HG03460 (cell line): ENCODE data around the gene GTPBP8.
"Not testable (repeated sequence)": the region's sequence is repeated elsewhere in the genome, so short reads cannot be mapped to it uniquely, and the experiment has no call there.

Source experiments
- ATAC-seq: cut with Tn5 transposase; IDR thresholded peaks from one replicate; pipeline ENCODE4 v1.9.1; 2021; ENCODE audit not compliant: unreplicated experiment

Gene GTPBP8

DNA sequence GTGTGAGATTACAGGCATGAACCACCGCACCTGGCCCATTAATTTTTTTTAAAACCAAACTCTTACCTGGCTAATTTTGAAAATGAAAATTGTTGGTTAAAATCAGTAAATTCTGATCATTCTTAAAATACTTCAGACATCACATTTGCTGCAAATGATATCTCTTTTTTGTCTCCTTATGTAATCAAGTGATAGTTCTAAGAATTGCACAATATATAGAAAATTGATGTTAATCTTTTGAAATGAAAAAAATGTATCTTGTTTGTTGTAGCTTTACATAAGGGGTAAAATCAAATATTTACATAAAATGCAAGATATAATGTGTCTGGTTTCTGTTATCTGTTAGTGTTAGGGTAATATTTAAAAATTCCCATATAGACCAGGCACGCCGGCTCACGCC is 5.0 kb downstream of the GTPBP8 start:
- ATAC-seq = no peak

DNA sequence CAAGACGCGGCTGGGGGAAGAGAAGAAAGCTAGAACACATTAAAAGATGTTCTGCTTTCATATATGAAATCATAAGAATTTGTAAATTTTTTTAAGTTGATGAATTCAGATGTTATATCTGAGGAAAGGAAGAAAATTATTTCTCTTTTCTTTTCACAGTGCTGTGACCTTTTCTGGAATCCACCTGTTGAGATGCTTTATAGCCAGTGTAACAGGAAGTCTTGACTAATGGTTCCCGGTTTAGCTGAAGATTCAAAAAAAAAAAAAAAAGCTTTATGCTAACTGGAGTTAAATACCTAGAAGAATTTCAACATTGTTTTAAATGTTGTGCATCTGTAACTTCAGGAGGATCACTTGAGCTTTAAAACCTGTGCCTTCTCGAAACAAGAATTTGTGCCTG is 9.9 kb downstream of the GTPBP8 start:
- no peak for ATAC-seq

DNA sequence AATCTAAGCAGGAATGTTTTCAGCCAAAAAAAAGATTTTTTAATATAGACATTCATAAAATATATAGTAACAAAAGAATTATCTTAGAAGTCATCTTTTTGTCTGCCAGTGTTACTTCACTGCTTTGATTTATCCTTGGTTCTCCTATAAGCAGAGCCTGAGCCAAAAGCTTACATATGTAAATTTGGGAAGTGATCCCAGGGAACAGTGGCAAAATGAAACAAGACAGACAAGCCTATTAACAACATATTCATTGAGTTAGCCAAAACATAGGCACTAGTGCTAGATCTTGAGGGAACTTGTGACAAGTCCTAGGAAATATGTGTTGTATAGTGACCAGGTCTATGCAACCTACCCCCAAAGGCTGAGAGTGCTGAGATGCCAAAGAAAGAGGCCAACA is 11.3 kb downstream of the GTPBP8 start:
- ATAC-seq = no peak

- ATAC-seq = no peak
Measured at GRCh38 chr3:113002679-113003078, 11.9 kb downstream of the GTPBP8 start.

DNA sequence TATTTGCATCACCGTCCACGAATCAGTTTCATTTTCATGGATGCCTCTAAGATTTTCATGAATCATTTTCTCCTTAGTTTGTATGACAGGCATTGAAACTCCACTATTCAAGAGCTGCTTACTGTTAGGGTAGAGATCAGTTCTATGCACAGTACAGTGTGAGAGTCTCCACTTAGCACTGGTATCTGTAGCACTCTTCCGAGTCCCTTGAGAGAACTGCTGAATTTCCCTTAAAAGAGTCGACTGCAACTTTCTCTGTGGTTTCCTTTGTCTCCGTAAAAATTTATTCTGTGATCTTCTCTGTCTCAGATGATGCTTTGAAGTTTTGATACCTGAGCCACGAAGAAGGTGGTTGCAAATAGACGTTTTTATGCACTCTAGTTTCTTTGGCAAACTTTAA is 14.8 kb downstream of the GTPBP8 start:
- ATAC-seq = no peak

DNA sequence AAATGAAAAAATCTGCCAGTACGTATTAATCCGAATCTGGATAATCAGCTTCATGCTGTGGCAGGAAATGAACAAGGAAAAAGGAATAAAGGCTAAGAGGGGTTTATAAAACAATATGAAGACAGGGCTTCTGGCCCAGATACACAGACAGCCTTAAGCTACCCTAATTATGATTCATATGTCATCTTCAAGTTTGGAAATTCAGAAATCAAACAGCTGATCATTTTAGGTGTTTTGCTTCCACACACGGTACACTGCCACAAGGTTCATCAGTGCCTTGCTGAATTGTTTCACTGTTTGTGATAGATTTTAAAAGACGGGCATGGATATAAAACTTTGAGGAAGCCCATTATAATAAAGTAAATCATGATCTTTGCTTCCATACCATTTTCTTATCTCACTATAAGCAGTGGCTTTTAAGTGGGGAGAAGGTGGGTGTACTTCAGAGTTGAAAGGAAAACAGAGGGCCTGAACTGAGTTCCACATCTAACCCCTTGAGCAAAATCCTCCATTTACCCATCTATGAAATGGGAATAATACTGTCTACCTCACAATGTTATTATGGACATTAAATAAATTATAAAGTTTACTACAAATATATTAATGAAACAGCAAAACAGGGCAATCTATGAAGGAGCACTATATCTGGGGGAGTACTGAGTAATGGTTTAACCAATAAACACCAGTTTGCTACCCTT is 15.7 kb downstream of the GTPBP8 start:
- ATAC-seq = no peak

DNA sequence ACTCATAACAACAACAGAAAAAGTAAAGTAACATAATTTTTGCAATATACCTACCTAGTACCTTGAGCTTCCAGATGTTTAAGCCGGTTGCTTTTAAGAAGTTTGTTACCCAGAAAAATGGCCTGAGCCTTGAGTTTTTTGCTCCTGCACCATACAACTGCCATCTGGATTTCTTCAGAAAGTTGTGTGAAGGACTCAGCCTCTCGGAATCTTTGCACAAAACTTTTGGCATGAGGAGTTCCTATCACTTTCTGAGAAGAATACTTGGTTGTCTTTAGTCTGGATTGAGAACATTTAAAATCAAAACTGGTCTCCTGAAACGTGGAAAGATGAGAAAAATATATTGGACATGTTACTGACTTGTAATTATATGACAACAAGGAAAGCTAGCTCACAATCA is 17.3 kb downstream of the GTPBP8 start:
- no peak for ATAC-seq

GRCh38 chr3:113013593-113013992 is 22.8 kb downstream of the GTPBP8 start:
- ATAC-seq = no peak

GRCh38 chr3:113018536-113019181 is 27.9 kb downstream of the GTPBP8 start:
- no peak for ATAC-seq

- peak; percentile 94 for ATAC-seq
Measured at GRCh38 chr3:113019182-113020137, 28.7 kb downstream of the GTPBP8 start.

GRCh38 chr3:113021471-113021870 is 30.7 kb downstream of the GTPBP8 start:
- ATAC-seq = no peak

- ATAC-seq = no peak
Measured at GRCh38 chr3:113034011-113034410, 43.2 kb downstream of the GTPBP8 start.

DNA sequence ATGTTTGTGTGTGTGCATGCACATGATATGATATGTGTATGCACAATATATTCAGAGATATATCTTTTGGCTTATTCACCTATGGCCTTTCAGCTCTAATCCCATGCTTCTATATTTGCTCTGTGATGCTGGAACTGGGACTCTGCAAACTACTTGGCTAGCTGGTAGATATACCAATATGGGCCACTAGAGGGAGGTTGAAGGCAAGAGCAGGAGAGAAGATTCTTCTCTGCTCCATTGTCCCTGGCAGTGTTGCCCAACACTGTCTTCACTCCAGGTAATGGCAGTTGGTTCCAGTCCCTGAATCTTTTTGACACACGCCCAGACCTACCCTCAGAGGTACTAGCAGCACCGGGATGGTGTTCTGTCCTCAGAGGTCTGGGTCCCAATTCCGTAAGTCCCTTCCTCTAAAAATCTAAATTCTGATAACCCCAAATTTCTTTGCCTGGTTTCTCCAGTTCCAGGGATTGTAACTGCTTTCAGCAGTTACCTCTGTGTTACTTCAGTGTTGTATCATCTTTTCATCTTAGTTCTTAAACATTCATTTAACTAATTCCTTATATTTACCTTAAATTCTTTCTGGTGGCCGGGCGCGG is 44.7 kb downstream of the GTPBP8 start:
- ATAC-seq = peak; percentile 82

- no peak for ATAC-seq
Measured at GRCh38 chr3:113038328-113038727, 47.5 kb downstream of the GTPBP8 start.

- ATAC-seq = no peak
Measured at GRCh38 chr3:113039546-113039945, 48.8 kb downstream of the GTPBP8 start.

- ATAC-seq = no peak
Measured at GRCh38 chr3:113040231-113040630, 49.4 kb downstream of the GTPBP8 start.

- ATAC-seq = no peak
Measured at GRCh38 chr3:113043686-113044085, 52.9 kb downstream of the GTPBP8 start.

GRCh38 chr3:113046186-113046965 is 55.6 kb downstream of the GTPBP8 start:
- not testable (repeated sequence) for ATAC-seq

- ATAC-seq = peak; percentile 92
Measured at GRCh38 chr3:113051302-113051711, 60.5 kb downstream of the GTPBP8 start.
